ENCODE results near the gene EMP3. TPM values are rescaled to one million over a fixed set of nuclear protein-coding genes. Genes with fewer than 3 reads are reported as not detected.

Gene EMP3
- total and polyA plus RNA-seq, 12 donors, result 20.6 to 409 (median 103) TPM

- Histone ChIP-seq H3K27me3 (no peaks in the 10 kb centered on the region), H3K9me3 (replicated peaks in 1 of 3) (no peaks in the 10 kb centered on the region), H3K4me1 (replicated peaks in 1 of 2) (peaks cover 9% of the 10 kb centered on the region in 2 donors), H3K36me3 (replicated peaks in 1 of 2) (no peaks in the 10 kb centered on the region), H3K27ac (no peak overlapping the region), H3K4me3 (no peak overlapping the region)
- DNase-seq, result no peak
- intact Hi-C loops (cut with DNase I), result no loop called here
- WGBS, 4 donors, result 86 to 94% (median 88%) methylated on average over 2 of the region's 2 CpGs
- TF ChIP-seq CTCF (IDR thresholded peaks at IDR 0.05) (no peak), POLR2A (IDR thresholded peaks at IDR 0.05) (no peak)
These were observed 20.8 kb downstream of the EMP3 start for GRCh38 chr19:48346191-48346590.

- peak overlapping the region in 3 of 5 donors; percentile 62 to 78 (median 73) for H3K27ac ChIP-seq
- intact Hi-C loops (cut with DNase I), result no loop called here
- 19 to 33% (median 28%) methylated on average over 5 of the region's 5 CpGs for WGBS, 4 donors
These were observed 22.7 kb downstream of the EMP3 start for GRCh38 chr19:48348045-48348444.

GRCh38 chr19:48348737-48349136, 23.4 kb downstream of the EMP3 start:
- H3K36me3 ChIP-seq (replicated peaks in 1 of 2), result no peaks in the 10 kb centered on the region
- no peaks in the 10 kb centered on the region for H3K9me3 ChIP-seq (replicated peaks in 1 of 3)
- 80 to 88% (median 87%) methylated on average over 3 to 7 of the region's 7 CpGs for WGBS, 4 donors
- H3K27ac ChIP-seq, result peak overlapping the region in 3 of 5 donors; percentile 62 to 78 (median 73)
- H3K27me3 ChIP-seq, result no peaks in the 10 kb centered on the region
- DNase-seq, result no peak
- intact Hi-C loops (cut with DNase I), result no loop called here
- H3K4me3 ChIP-seq, result no peak overlapping the region
- peaks cover 9% of the 10 kb centered on the region in 2 donors for H3K4me1 ChIP-seq (replicated peaks in 1 of 2)
- TF ChIP-seq CTCF (IDR thresholded peaks at IDR 0.05) (no peak), POLR2A (IDR thresholded peaks at IDR 0.05) (no peak)

More at GRCh38 chr19:48348045-48348444, 22.7 kb downstream of the EMP3 start:
- Histone ChIP-seq H3K4me1 (replicated peaks in 1 of 2) (peaks cover 9% of the 10 kb centered on the region in 2 donors), H3K27me3 (no peaks in the 10 kb centered on the region), H3K4me3 (no peak overlapping the region), H3K9me3 (replicated peaks in 1 of 3) (no peaks in the 10 kb centered on the region), H3K36me3 (replicated peaks in 1 of 2) (no peaks in the 10 kb centered on the region)
- peak; percentile 72 to 90 (median 83) for DNase-seq
- TF ChIP-seq POLR2A (IDR thresholded peaks at IDR 0.05), result no peak

GRCh38 chr19:48350856-48351255, 25.5 kb downstream of the EMP3 start:
- Histone ChIP-seq H3K9me3 (replicated peaks in 1 of 3) (no peaks in the 10 kb centered on the region), H3K27ac (no peak overlapping the region), H3K4me3 (no peak overlapping the region), H3K27me3 (no peaks in the 10 kb centered on the region), H3K36me3 (replicated peaks in 1 of 2) (no peaks in the 10 kb centered on the region), H3K4me1 (replicated peaks in 1 of 2) (peaks cover 9% of the 10 kb centered on the region in 2 donors)
- intact Hi-C loops (cut with DNase I), result no loop called here
- WGBS, 4 donors, result 92 to 94% (median 93%) methylated on average over 5 of the region's 5 CpGs
- DNase-seq, result no peak
- no peak for TF ChIP-seq POLR2A (IDR thresholded peaks at IDR 0.05)
- TF ChIP-seq CTCF (IDR thresholded peaks at IDR 0.05), result no peak

GRCh38 chr19:48351341-48351752, 26.0 kb downstream of the EMP3 start:
- Histone ChIP-seq H3K27ac (no peak overlapping the region), H3K4me1 (replicated peaks in 1 of 2) (peaks cover 9% of the 10 kb centered on the region in 2 donors), H3K36me3 (replicated peaks in 1 of 2) (no peaks in the 10 kb centered on the region), H3K9me3 (replicated peaks in 1 of 3) (no peaks in the 10 kb centered on the region), H3K4me3 (no peak overlapping the region), H3K27me3 (no peaks in the 10 kb centered on the region)
- WGBS, 4 donors, result 44 to 47% (median 46%) methylated on average over 8 of the region's 8 CpGs
- intact Hi-C loops (cut with DNase I), result no loop called here
- DNase-seq, result peak; percentile 70 to 88 (median 76)
- TF ChIP-seq CTCF (IDR thresholded peaks at IDR 0.05) (peak; percentile 57 to 78 (median 70)), POLR2A (IDR thresholded peaks at IDR 0.05) (no peak)

Data from adrenal gland (tissue), 12 donors.